Right lobe of liver (tissue), 4 donors: ENCODE data around the gene RALBP1.

Experiments used
- CTCF ChIP-seq, 4 donors: fragments of 200-600 bp in 3 of 4; fragments of 450-650 bp in 1 of 4; IDR thresholded peaks; one replicate each; pipeline versions ENCODE4 v1.5.1 to v1.8.0; 2016 to 2022; ENCODE audit warnings: antibody characterized with exemption in 4 of 4, mild to moderate bottlenecking in 2 of 4
- POLR2A ChIP-seq: fragments of 450-650 bp; IDR thresholded peaks from one replicate; pipeline ENCODE4 v1.6.1; 2017; ENCODE audit warnings: antibody characterized with exemption, mild to moderate bottlenecking
- donor health status: DM: no; HTN: no; CAD: no.
- donor health status: DM: no; HTN: no; CAD: no.
- donor health status: DM: no; HTN: yes; CAD: no.

DNA sequence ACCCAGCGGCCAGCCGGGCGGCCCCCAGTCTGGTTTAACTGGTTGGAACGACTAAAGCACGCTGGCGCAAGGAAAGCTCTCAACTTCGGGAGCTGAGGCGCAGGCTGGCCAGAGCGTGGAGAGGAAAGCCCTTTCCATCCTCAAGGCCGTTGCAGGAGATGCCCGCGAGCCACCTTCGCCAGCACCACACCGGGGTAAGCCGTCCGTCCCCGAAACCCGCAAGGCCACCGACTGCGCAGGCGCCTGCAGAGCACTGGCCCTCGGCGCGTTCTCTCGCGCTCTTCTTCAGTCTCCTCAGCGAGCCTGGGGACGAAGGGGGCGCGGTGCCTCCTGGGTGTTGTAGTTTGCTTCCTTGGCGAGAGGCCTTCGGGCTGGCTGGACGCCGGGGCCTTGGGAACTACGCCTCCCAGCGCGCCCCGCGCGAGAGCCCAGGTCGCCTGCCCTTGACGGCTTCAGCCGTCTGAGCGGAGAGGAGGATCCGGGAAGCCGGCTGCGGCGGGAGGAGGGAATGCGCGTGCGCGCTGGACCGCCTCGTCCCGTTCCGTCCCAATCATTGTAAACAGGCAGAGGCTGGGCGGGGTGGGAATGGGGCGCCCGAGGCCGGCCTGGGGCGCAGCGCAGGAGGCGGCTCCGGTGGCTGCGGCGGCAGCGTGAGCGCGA lies at the start of gene RALBP1:
- TF ChIP-seq CTCF (IDR thresholded peaks at IDR 0.05): peak in 2 of 4 donors; percentile 14 to 15
- peak; percentile 79 for TF ChIP-seq POLR2A
